Activated CD4-positive, alpha-beta T cell treated with anti-CD3 and anti-CD28 coated beads for 48 hours (primary cell): ENCODE measurements around the gene KPNA3.
"Not testable (repeated sequence)": the region's sequence is repeated elsewhere in the genome, so short reads cannot be mapped to it uniquely, and the experiment has no call there.

Experiments used
- DNase-seq: peaks from one replicate; pipeline ENCODE4 v3.0.0-alpha.2; 2020

Gene KPNA3

GRCh38 chr13:49792550-49793324 is at the start of gene KPNA3:
KPNA3 (minus strand) TSS chr13:49792682; CDS start chr13:49792506, 176 bp downstream.
- peak; percentile 96 for DNase-seq

- DNase-seq = no peak
Measured at GRCh38 chr13:49841964-49842363, 49.5 kb upstream of the KPNA3 start.

GRCh38 chr13:49840675-49841074 is 48.2 kb upstream of the KPNA3 start:
- no peak for DNase-seq

- DNase-seq = no peak
Measured at GRCh38 chr13:49840266-49840665, 47.8 kb upstream of the KPNA3 start.

- DNase-seq = no peak
Measured at GRCh38 chr13:49838989-49839388, 46.5 kb upstream of the KPNA3 start.

- no peak for DNase-seq
Measured at GRCh38 chr13:49836516-49836915, 44.0 kb upstream of the KPNA3 start.

- DNase-seq = no peak
Measured at GRCh38 chr13:49833402-49833801, 40.9 kb upstream of the KPNA3 start.

- no peak for DNase-seq
Measured at GRCh38 chr13:49831455-49831854, 39.0 kb upstream of the KPNA3 start.

GRCh38 chr13:49830721-49831120 is 38.2 kb upstream of the KPNA3 start:
- no peak for DNase-seq

- no peak for DNase-seq
Measured at GRCh38 chr13:49829715-49830114, 37.2 kb upstream of the KPNA3 start.

GRCh38 chr13:49828453-49828852 is 36.0 kb upstream of the KPNA3 start:
- no peak for DNase-seq

GRCh38 chr13:49827891-49828290 is 35.4 kb upstream of the KPNA3 start:
- DNase-seq = no peak

- DNase-seq = no peak
Measured at GRCh38 chr13:49827336-49827735, 34.9 kb upstream of the KPNA3 start.

- no peak for DNase-seq
Measured at GRCh38 chr13:49821216-49822009, 28.9 kb upstream of the KPNA3 start.

- no peak for DNase-seq
Measured at GRCh38 chr13:49820591-49821215, 28.2 kb upstream of the KPNA3 start.

GRCh38 chr13:49816047-49816446 is 23.6 kb upstream of the KPNA3 start:
- DNase-seq = not testable (repeated sequence)

GRCh38 chr13:49814551-49815270 is 22.2 kb upstream of the KPNA3 start:
- no peak for DNase-seq

GRCh38 chr13:49812812-49813211 is 20.3 kb upstream of the KPNA3 start:
- DNase-seq = no peak

- DNase-seq = no peak
Measured at GRCh38 chr13:49811527-49811908, 19.0 kb upstream of the KPNA3 start.

GRCh38 chr13:49810567-49811526 is 18.4 kb upstream of the KPNA3 start:
- no peak for DNase-seq

- no peak for DNase-seq
Measured at GRCh38 chr13:49807681-49808080, 15.2 kb upstream of the KPNA3 start.

GRCh38 chr13:49806126-49806536 is 13.6 kb upstream of the KPNA3 start:
- DNase-seq = no peak
